ENCODE data around the gene KCNQ1OT1.

Gene KCNQ1OT1

DNA sequence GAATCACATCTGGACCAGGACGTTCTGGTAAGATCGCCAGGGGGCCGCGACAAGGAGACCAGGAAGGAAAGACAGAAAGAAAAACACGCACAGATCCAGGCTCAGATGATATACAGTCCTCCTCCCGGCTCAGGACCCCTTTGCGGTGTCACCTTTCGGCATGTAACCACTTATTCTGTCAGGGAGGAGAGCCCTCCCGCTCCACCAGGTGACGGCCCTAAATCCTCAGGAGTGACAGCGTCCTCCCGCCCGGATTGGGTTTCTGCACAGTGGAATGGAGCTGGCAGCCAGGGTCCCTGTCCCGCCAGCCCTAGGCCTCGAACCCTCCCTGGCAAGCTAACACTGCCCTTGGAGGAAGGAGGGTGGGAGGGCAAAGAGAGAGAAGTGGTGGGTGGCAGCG lies 24.3 kb upstream of the KCNQ1OT1 start:
- TF ChIP-seq JUND (IDR thresholded peaks at IDR 0.05; ENCODE audit: low read depth) = no peak
- DNase-seq (ENCODE audit: low read depth in 1 of 2, low spot score in 1 of 2) = no peak
- in situ Hi-C loops (cut with HindIII; ENCODE audit: low pct_unique_long_range_greater_than_20kb, low sequenced_read_pairs) = no loop called here

DNA sequence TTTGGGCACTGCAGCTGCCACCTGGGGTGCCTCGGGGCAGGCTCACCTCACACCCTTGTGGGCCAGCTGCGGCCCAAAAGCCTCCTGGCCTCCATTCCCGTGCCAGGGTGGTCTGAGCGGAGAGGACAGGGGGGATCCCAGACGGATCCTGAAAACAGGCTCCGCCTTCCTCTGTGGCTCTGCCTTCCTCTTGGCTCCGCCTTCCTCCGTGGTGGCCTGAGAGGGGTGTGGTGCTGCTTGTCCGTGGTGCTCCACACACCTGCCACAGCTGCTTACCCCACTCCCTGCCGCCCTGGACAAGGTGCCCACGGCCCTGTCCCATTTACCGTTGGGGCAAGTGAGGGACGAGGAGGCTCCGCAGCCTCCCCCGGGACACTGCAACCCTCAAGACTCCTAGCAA lies 23.2 kb upstream of the KCNQ1OT1 start:
- no peak for TF ChIP-seq JUND (IDR thresholded peaks at IDR 0.05; ENCODE audit: low read depth)
- in situ Hi-C loops (cut with HindIII; ENCODE audit: low pct_unique_long_range_greater_than_20kb, low sequenced_read_pairs) = no loop called here
- DNase-seq (ENCODE audit: low read depth in 1 of 2, low spot score in 1 of 2) = no peak

DNA sequence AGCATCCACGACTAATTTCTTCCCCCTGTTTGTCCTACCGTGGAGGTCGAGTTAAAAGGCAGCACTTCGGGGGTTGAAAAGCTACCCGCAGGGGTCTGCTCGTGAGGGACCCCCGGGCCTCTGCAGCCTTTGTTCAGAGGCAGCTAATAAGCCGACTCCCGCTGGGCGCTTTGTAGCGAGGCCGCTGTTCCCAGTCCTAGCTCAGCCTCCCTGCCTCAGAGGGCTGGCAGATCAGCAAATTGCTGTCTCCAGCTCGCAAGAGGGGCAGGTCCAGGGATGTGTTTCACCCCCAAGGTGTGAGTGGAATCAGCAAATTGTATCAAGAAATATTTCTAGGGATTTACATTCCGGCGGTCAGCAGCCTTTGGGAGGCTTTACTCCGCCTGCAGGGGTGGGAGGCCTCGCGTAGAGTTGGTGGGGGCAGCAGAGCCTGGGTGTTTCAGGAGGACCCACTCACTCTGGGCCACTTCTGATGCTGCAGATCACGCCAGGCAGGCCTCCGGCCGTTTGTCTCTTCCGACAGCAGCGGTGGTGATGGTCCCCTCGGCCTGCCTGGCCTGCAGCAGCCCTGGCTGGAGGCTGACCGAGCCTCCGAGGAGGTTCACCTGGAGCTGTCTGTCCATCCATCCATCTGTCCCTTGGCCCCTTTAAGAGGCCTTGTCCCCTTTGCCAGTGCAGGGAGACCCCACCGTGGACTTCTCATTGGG lies 21.6 kb upstream of the KCNQ1OT1 start:
- no peak for DNase-seq (ENCODE audit: low read depth in 1 of 2, low spot score in 1 of 2)
- no peak for TF ChIP-seq JUND (IDR thresholded peaks at IDR 0.05; ENCODE audit: low read depth)
- in situ Hi-C loops (cut with HindIII; ENCODE audit: low pct_unique_long_range_greater_than_20kb, low sequenced_read_pairs) = no loop called here

DNA sequence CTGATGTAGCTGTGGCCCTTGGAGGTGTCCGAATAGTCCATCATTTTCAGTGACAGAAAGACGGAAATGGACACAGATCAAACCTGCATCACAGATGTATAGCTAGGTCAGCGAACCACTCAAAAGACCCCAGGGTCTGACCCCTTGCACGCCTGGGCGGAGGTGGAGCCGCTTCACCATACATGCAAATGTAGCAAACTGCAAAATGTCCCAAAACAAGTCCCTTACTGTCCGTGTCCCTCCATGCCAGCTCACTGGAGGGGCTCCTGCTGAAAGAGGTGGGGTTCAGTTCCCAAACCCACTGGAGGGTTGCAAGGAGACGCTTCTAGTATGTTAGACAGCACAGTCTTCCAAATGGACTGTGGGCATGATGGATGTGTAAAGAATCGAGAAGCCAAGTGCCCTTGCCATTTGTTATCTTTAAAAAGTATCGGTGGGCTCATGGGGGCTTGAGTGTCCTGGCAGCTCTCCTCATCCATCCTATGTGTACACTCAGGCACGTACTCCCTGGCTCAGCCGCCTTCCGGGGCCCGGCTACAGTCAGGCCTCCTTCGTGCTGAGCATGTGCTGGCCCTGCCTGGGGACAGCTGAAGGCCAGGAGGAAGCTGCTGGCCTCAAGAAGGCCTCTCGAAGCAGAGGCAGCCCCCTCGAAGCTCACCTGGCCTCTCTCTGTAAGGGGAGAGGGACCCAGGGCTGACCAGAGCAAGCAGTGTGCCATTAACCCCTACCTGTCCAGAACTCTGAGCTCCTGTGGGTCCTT lies 20.2 kb upstream of the KCNQ1OT1 start:
- DNase-seq (ENCODE audit: low read depth in 1 of 2, low spot score in 1 of 2) = no peak
- TF ChIP-seq JUND (IDR thresholded peaks at IDR 0.05; ENCODE audit: low read depth) = no peak

DNA sequence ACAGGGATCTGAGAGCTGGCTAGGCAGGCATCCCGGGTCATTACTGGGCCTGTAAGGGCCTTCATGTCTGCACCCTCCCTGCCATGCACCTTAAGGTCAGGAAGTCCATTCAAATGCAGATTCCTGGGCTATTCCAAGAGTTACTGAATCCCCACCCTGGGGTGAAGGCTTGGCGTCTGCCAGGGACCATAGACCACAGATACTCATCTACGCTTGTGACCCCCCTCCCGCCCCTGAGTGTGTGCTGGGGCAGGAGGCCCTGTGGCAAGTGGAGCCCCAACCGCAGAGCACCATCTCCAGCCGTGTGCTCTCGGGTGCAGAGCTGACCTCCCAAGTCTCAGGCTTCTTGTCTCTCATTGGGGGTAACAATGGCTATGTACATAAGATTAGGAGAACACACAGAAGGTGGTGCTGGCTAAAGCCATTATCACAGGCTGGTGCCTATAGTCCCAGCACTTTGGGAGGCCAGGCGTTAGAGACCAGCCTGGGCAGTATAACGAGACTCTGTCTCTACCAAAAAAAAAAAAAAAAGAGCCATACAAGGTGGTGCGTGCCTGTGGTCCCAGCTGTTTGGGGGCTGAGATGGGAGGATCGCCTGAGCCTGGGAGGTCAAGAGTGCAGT lies 19.1 kb upstream of the KCNQ1OT1 start:
- no peak for DNase-seq (ENCODE audit: low read depth in 1 of 2, low spot score in 1 of 2)
- TF ChIP-seq JUND (IDR thresholded peaks at IDR 0.05; ENCODE audit: low read depth) = no peak
- in situ Hi-C loops (cut with HindIII; ENCODE audit: low pct_unique_long_range_greater_than_20kb, low sequenced_read_pairs) = no loop called here

More for the DNA sequence above, 20.2 kb upstream of the KCNQ1OT1 start:
- in situ Hi-C loops (cut with HindIII; ENCODE audit: low pct_unique_long_range_greater_than_20kb, low sequenced_read_pairs) = no loop called here

DNA sequence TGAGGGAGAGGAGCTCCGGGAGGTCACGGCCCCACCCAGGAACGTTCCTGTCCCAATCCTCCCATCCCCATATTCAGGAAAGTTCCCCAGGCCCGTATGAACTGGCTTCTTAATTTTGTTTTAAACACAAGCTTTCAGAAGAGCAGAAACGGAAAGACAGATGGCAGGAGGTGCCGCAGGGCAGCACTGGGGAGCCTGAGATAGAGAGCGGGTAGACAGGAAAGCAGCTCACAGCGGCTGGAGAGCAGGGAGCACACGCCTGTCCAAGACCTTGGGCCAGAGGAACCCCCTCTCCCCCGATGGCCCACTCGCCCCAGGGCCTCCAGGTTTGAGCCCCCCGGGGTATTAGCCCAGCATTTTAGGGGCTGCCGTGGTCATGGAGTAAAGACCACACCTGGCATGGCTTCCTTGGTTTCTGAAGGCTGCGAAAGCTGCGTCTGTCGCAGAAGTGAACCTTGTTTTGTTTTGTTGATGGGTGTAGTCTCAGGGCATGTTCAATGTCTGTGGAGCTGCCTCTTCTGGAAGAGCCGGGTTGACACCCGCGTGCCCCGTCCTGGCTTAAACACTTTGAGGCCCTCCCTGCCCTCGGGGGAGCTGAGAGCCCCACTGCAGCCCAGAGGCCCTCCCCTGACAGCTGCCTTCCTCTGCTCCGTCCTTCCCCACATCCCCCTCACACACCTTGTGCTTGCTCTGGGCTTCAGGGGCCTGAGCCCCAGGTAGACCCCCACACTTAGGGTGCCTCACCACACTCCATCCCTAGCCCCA lies 17.9 kb upstream of the KCNQ1OT1 start:
- DNase-seq (ENCODE audit: low read depth in 1 of 2, low spot score in 1 of 2) = no peak
- no peak for TF ChIP-seq JUND (IDR thresholded peaks at IDR 0.05; ENCODE audit: low read depth)
- in situ Hi-C loops (cut with HindIII; ENCODE audit: low pct_unique_long_range_greater_than_20kb, low sequenced_read_pairs) = no loop called here

DNA sequence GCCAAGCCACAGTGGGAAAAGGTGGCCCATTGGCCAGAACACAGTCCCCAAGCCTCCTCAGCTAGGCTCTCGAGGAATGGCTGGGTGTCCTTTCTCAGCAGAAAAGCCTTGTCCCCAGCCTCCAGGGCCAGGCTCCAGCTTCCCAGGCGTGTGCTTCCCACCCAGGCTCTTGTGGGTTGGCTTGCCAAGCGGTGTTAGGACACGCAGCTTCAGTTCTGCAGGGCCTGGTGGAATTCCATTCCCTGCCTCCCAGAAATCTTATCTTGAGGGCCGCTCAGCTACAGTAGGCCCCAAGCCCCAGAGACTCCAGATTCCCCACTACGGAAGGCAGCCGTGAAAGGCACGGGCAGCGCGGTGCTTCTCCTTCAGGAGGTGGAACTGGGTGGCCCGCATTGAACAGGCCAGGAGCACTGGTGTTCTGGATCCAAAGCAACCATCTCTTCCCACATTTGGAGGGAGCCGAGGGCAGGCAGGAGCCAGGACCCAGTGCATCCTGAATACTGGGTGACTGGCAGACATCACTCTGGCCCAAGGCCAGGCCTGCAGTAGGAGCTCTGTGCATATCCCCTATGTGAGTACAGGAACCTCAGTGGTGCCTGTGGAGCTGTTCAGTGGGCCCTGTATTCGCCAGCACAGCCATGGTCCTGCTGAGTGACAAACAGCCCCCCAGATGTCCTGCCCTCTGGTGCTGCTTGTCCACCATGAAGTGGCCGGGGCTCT lies 16.7 kb upstream of the KCNQ1OT1 start:
- in situ Hi-C loops (cut with HindIII; ENCODE audit: low pct_unique_long_range_greater_than_20kb, low sequenced_read_pairs) = no loop called here
- no peak for DNase-seq (ENCODE audit: low read depth in 1 of 2, low spot score in 1 of 2)
- no peak for TF ChIP-seq JUND (IDR thresholded peaks at IDR 0.05; ENCODE audit: low read depth)

DNA sequence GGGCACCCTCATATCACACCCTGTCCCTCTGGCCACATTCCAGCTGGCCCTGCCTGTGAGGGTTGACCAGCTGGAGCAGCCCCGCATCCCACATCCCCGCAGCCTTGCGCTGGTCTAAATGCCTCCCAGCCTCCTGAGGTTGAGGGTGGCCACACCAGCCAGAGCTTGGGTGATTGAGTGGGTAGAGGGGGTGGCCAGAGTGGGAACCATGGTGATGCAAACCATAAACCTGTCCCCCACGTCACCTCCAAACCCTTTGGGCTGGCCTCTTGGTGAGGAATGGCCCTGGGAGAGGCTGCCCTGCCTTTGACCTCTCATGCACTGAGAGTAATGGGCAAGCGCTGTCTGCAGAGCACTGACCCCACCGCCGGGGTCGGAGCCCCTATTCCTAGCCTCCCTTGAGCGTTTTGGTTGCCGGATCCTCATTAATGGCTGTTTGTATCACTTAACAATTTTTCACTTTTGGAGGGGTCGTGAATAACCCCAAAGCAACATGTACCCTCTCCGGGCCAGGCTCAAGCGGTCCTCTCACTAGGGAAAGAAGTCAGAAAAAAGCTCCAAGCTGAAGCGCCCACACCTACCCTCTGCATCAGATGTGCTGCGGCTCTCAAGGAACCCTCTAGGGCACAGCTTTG lies 16.0 kb upstream of the KCNQ1OT1 start:
- no peak for TF ChIP-seq JUND (IDR thresholded peaks at IDR 0.05; ENCODE audit: low read depth)
- in situ Hi-C loops (cut with HindIII; ENCODE audit: low pct_unique_long_range_greater_than_20kb, low sequenced_read_pairs) = no loop called here
- DNase-seq (ENCODE audit: low read depth in 1 of 2, low spot score in 1 of 2) = no peak

DNA sequence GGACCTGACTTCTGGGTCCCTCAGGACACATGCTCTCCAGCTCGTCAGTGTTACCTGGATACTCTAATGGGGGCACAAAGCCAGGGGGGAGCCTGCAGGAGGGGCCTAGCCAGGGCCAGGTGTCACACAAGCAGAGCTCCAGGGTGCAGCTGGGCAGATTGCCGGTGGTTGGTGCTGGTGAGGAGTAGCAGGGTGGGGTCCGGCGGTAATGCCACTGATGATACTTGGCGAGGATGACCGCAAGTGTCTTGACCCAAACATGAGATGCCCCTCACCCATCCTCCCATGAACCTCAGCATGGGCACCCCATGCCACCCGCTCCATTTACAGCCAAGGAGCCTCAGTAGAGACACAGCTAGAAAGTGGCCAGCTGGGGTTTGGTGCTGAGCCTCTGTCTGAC lies 15.1 kb upstream of the KCNQ1OT1 start:
- no peak for TF ChIP-seq JUND (IDR thresholded peaks at IDR 0.05; ENCODE audit: low read depth)
- DNase-seq (ENCODE audit: low read depth in 1 of 2, low spot score in 1 of 2) = no peak
- in situ Hi-C loops (cut with HindIII; ENCODE audit: low pct_unique_long_range_greater_than_20kb, low sequenced_read_pairs) = no loop called here

DNA sequence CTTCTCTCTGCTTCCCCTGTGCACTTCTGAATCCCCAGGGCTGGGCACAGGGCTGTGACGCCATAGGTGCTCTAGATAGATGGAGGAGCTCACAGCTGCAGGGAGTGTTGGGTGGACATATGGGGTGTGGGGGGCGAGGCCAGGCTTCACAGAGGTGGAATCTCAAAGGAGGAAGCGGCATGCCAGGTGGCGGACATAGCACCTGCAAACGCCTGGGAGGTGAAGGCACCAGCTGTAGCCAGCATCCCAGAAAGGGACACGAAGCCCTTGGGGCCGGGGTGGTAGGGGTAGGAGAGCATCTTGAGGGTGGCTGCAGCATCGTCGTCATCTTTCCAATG lies 14.6 kb upstream of the KCNQ1OT1 start:
- no peak for TF ChIP-seq JUND (IDR thresholded peaks at IDR 0.05; ENCODE audit: low read depth)
- in situ Hi-C loops (cut with HindIII; ENCODE audit: low pct_unique_long_range_greater_than_20kb, low sequenced_read_pairs) = no loop called here
- DNase-seq (ENCODE audit: low read depth in 1 of 2, low spot score in 1 of 2) = no peak

DNA sequence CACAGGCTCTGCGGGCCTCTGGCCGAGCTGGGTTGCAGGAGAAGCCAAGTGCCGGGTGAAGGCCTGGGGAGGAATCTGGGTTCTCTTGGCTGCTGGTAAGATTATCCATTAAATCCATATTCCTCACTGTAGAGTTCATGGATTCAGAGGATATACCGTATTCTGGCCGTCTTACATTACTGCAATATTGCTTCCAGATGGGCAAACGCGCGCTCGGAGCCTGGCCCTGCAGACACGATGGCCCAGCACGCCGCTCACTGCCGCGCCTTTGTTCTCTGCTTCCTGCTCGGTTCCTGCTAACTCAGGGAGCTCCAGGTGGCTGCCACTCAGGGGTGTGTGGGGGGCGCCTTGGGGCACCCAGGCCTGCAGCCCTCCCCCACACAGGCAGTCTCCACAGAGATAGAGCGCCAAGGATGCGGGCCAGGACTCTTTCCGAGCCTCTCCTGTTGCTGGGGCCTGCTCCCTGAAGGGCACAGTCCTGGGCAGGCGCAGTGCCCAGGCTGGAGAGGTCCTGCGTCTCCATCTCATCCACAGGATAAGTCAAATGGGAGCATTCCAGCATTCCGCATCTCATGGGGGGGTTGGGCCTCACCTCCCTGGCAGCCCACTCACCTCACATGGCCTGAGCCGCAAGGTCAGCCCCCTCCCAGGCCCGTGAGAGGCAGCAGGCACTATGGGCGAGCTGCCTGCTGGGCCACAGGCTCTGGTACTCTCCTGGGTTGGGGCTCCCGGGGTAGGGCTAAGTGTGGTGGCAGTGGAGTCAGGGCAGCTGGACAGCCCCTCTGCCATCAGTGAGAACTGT lies 14.1 kb upstream of the KCNQ1OT1 start:
- in situ Hi-C loops (cut with HindIII; ENCODE audit: low pct_unique_long_range_greater_than_20kb, low sequenced_read_pairs) = no loop called here
- DNase-seq (ENCODE audit: low read depth in 1 of 2, low spot score in 1 of 2) = no peak
- TF ChIP-seq JUND (IDR thresholded peaks at IDR 0.05; ENCODE audit: low read depth) = no peak
